Suprapubic skin (tissue), 4 donors: ENCODE results near the gene GDPD5. TPM values are rescaled to one million over a fixed set of nuclear protein-coding genes. Genes with fewer than 3 reads are reported as not detected.

ENCODE experiments used
- DNase-seq, 2 donors: peaks; one replicate each; pipeline ENCODE4 v3.0.0-alpha.2; 2019; ENCODE audit warnings: low spot score in 2 of 2
- H3K27ac ChIP-seq: fragments of 200-600 bp; sonication (generic); one replicate; pipeline ENCODE4 v1.5.1; 2019
- H3K27me3 ChIP-seq: fragments of 200-600 bp; sonication (generic); one replicate; pipeline ENCODE4 v1.5.1; 2019
- H3K36me3 ChIP-seq: fragments of 200-600 bp; sonication (generic); one replicate; pipeline ENCODE4 v1.5.1; 2019
- H3K4me1 ChIP-seq: fragments of 200-600 bp; sonication (generic); one replicate; pipeline ENCODE4 v1.5.1; 2019
- H3K4me3 ChIP-seq: fragments of 200-600 bp; sonication (generic); one replicate; pipeline ENCODE4 v1.5.1; 2019; ENCODE audit warnings: mild to moderate bottlenecking
- H3K9me3 ChIP-seq: fragments of 200-600 bp; sonication (generic); one replicate; pipeline ENCODE4 v1.5.1; 2019
- EP300 ChIP-seq: sonication (generic); formaldehyde crosslinking; IDR thresholded peaks from one replicate; pipeline ENCODE4 v1.6.1; 2017; ENCODE audit warnings: antibody characterized with exemption
- POLR2A ChIP-seq, 2 donors: fragments of 450-650 bp; IDR thresholded peaks; one replicate each; pipeline ENCODE4 v1.6.1; 2017; ENCODE audit warnings: antibody characterized with exemption in 2 of 2, mild to moderate bottlenecking in 2 of 2, moderate library complexity in 2 of 2
- POLR2AphosphoS5 ChIP-seq, 3 donors: sonication (generic); formaldehyde crosslinking; IDR thresholded peaks; one replicate each; pipeline ENCODE4 v1.6.1; 2017; ENCODE audit warnings: antibody characterized with exemption in 3 of 3
- WGBS: methylation state at CpG from one replicate; pipeline ENCODE4 v1.1.5; 2018; 5-methylcytosine and 5-hydroxymethylcytosine counted together
- total RNA-seq, 4 donors: library from RNA; depleted of rRNA; stranded (reverse); fragments of >200 nt; gene quantifications; one replicate each; pipeline ENCODE4 v1.1.0, GENCODE V29; 2016
- TF ChIP-seq, protein P1 (sequence below), 2 donors: fragments of 200-600 bp in 1 of 2; fragments of 450-650 bp in 1 of 2; sonication (generic) in 1 of 2; IDR thresholded peaks; one replicate each; pipeline ENCODE4 v1.5.1; 2016 to 2019; ENCODE audit warnings: antibody characterized with exemption in 2 of 2, mild to moderate bottlenecking in 1 of 2, moderate library complexity in 1 of 2

Gene GDPD5
- total RNA-seq, 4 donors from 2014 or later: 2.3 to 13.4 (median 5.4) TPM

DNA sequence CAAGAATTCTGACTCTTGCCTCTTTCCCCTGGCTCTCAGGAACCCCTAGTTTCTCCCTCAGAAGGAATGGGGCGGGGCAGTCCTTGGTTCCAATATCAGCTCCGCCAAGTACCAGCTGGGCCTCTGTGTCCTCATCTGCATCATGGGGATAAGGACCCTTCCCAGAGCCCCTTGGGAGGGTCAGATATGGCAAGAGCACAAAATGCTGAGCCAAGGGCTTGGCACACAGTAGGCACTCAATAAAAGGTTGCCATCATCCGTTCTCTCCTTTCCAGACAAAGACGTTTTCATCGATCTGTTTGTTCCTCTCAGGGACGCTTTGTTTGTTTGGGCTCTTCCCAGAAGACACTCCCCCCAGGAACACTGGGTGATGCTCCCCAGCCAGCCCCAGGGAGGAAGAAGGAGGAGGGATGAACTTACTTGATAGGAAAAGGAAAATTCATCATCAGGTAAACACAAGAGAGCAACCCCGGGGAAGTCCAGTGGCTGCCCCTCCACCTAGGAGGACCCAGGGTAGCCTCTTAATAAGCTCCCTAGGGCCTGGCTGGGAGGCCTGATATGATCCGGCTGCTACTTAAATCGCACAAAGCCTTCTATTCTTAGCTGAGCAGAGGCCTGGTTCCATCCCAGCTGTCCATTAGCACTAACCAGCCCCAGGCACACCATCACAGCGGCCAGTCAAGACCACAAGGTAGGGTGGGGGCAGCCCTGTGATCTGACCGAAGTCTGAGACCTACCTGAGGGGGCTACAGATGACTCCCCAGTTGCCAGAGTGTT lies 19.6 kb downstream of the GDPD5 start:
- H3K27ac ChIP-seq: no peak overlapping the region
- no peaks in the 10 kb centered on the region for H3K27me3 ChIP-seq
- no peaks in the 10 kb centered on the region for H3K9me3 ChIP-seq
- TF ChIP-seq POLR2A (IDR thresholded peaks at IDR 0.05) (no peak), POLR2AphosphoS5 (IDR thresholded peaks at IDR 0.05) (no peak), EP300 (no peak)
- TF ChIP-seq, protein P1, sequence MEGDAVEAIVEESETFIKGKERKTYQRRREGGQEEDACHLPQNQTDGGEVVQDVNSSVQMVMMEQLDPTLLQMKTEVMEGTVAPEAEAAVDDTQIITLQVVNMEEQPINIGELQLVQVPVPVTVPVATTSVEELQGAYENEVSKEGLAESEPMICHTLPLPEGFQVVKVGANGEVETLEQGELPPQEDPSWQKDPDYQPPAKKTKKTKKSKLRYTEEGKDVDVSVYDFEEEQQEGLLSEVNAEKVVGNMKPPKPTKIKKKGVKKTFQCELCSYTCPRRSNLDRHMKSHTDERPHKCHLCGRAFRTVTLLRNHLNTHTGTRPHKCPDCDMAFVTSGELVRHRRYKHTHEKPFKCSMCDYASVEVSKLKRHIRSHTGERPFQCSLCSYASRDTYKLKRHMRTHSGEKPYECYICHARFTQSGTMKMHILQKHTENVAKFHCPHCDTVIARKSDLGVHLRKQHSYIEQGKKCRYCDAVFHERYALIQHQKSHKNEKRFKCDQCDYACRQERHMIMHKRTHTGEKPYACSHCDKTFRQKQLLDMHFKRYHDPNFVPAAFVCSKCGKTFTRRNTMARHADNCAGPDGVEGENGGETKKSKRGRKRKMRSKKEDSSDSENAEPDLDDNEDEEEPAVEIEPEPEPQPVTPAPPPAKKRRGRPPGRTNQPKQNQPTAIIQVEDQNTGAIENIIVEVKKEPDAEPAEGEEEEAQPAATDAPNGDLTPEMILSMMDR (IDR thresholded peaks at IDR 0.05): no peak
- WGBS: 74% methylated on average over 9 of the region's 11 CpGs
- H3K36me3 ChIP-seq: no peaks in the 10 kb centered on the region
- peaks cover 7% of the 10 kb centered on the region for H3K4me1 ChIP-seq
- H3K4me3 ChIP-seq: no peak overlapping the region
- no peak for DNase-seq

DNA sequence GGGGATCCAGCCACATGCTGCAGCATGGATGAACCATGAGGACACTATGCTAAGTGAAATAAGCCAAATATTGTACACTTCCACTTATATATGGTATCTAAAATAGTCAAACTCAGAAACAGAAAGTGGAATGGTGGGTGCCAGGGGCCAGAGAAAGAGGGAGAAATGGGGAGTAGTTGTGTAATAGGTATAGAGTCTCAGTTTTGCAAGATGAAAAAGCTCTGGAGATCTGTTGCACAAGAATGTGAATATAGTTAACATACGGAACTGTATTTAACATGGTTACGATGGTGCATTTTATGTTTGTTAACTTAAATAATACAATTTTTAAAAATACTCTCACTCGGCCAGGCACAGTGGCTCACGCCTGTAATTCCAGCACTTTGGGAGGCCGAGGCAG lies 21.2 kb downstream of the GDPD5 start:
- H3K4me3 ChIP-seq: no peak overlapping the region
- H3K27ac ChIP-seq: no peak overlapping the region
- no peaks in the 10 kb centered on the region for H3K9me3 ChIP-seq
- no peak for DNase-seq
- TF ChIP-seq, protein P1 (IDR thresholded peaks at IDR 0.05): no peak
- TF ChIP-seq POLR2A (IDR thresholded peaks at IDR 0.05) (no peak), POLR2AphosphoS5 (IDR thresholded peaks at IDR 0.05) (no peak), EP300 (no peak)
- H3K27me3 ChIP-seq: no peaks in the 10 kb centered on the region
- H3K4me1 ChIP-seq: peaks cover 16% of the 10 kb centered on the region
- 94% methylated on average over 5 of the region's 5 CpGs for WGBS
- H3K36me3 ChIP-seq: no peaks in the 10 kb centered on the region

DNA sequence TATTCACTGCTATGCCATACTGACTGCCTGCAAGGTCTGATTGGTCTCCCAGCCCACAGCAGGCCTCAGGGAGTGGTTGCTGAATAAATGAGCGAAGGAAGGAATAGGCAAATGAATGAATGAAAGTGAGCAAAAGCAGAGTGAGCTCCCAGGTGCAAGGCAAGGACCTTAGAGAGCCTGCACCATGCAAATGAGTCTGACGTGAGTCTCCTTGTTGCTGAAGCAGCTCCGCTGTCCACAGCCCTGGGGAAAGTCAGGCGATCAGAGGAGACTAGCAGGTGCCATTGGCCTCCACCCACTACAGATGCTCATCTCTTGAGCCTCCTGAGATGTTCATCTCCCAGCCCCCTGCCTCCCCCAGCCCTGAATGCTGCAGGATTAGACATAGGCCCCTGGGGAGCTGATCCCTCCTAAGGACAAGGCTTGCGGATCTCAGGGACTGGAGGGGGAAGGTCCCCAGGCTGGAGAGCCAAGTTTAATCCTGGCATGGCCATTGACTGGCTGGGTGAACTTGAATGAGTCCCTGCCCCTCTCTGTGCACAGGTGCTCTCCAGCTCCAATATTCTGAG lies 22.1 kb downstream of the GDPD5 start:
- Histone ChIP-seq H3K36me3 (no peaks in the 10 kb centered on the region), H3K4me3 (no peak overlapping the region)

DNA sequence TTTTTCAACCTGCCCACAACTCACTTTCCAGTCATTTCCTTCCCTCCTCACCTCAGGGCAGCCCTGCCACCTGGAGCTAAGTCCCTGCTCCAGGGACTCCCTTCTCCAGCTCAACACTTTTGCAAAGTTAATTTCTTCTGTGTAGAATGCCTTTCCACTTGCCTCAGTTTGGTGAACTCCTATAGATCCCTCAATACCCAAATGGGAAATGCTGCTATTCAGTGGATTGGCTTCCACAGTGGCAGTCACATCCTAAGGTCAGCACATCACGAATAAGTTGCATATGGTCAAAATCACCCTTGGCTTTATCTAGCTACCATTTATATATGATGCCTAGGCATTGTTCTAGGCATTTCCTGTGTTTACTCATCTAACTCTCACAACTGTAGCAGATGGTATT lies 23.6 kb downstream of the GDPD5 start:
- Histone ChIP-seq H3K4me3 (no peak overlapping the region), H3K9me3 (no peaks in the 10 kb centered on the region), H3K27ac (no peak overlapping the region), H3K27me3 (no peaks in the 10 kb centered on the region), H3K4me1 (peaks cover 21% of the 10 kb centered on the region), H3K36me3 (no peaks in the 10 kb centered on the region)
- WGBS: 89% methylated on average over 1 of the region's 1 CpG
- TF ChIP-seq EP300 (no peak), POLR2AphosphoS5 (IDR thresholded peaks at IDR 0.05) (no peak), POLR2A (IDR thresholded peaks at IDR 0.05) (no peak)
- TF ChIP-seq, protein P1 (IDR thresholded peaks at IDR 0.05): no peak
- no peak for DNase-seq

More for the DNA sequence above, 22.1 kb downstream of the GDPD5 start:
- Histone ChIP-seq H3K27ac (no peak overlapping the region), H3K4me1 (peaks cover 20% of the 10 kb centered on the region), H3K9me3 (no peaks in the 10 kb centered on the region), H3K27me3 (no peaks in the 10 kb centered on the region)
- WGBS: 89% methylated on average over 4 of the region's 5 CpGs
- TF ChIP-seq POLR2A (IDR thresholded peaks at IDR 0.05) (no peak), POLR2AphosphoS5 (IDR thresholded peaks at IDR 0.05) (no peak), EP300 (no peak)
- TF ChIP-seq, protein P1 (IDR thresholded peaks at IDR 0.05): no peak
- DNase-seq: no peak

DNA sequence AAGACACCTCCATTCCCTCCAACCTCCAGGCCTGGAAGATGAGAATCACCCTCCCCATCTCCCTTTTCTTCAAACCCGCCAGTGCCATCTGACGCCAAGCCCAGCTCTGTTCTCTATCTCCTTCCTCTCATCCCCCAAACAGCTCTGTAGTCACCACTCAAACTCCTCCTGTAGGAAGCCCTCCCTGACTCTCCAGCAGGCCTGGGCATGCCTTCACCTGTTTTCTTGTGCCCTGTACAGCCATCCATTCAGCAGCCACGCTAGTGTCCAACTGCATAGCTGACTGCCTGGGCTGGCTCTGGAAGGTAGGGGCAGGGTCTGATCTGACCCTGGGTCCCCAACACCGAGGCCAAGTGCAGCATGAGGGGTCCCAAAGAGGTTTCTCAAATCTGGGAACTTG lies 25.0 kb downstream of the GDPD5 start:
- no peaks in the 10 kb centered on the region for H3K36me3 ChIP-seq
- TF ChIP-seq POLR2A (IDR thresholded peaks at IDR 0.05) (no peak), POLR2AphosphoS5 (IDR thresholded peaks at IDR 0.05) (no peak), EP300 (no peak)
- TF ChIP-seq, protein P1 (IDR thresholded peaks at IDR 0.05): no peak
- DNase-seq: no peak
- WGBS: 92% methylated on average over 4 of the region's 4 CpGs
- H3K27me3 ChIP-seq: no peaks in the 10 kb centered on the region
- no peak overlapping the region for H3K4me3 ChIP-seq
- no peak overlapping the region for H3K27ac ChIP-seq
- H3K9me3 ChIP-seq: no peaks in the 10 kb centered on the region
- peaks cover 21% of the 10 kb centered on the region for H3K4me1 ChIP-seq
